GM10847 (cell line): ENCODE results near the gene IGF1R.

Source experiments
- POLR2A ChIP-seq: IDR thresholded peaks from 2 replicates; pipeline ENCODE4 v1.6.1; 2011; ENCODE audit not compliant: insufficient read length; ENCODE audit errors: extremely low read depth

The IGF1R gene

GRCh38 chr15:98737159-98737558 is 88.8 kb downstream of the IGF1R start:
- no peak for TF ChIP-seq POLR2A

GRCh38 chr15:98737721-98738120 is 89.4 kb downstream of the IGF1R start:
- no peak for TF ChIP-seq POLR2A

- no peak for TF ChIP-seq POLR2A
Measured at GRCh38 chr15:98738689-98739401, 90.5 kb downstream of the IGF1R start.

- no peak for TF ChIP-seq POLR2A
Measured at GRCh38 chr15:98740295-98740694, 92.0 kb downstream of the IGF1R start.

- no peak for TF ChIP-seq POLR2A
Measured at GRCh38 chr15:98740963-98741362, 92.6 kb downstream of the IGF1R start.

GRCh38 chr15:98743177-98743576 is 94.8 kb downstream of the IGF1R start:
- no peak for TF ChIP-seq POLR2A

- no peak for TF ChIP-seq POLR2A
Measured at GRCh38 chr15:98744506-98744905, 96.2 kb downstream of the IGF1R start.

- TF ChIP-seq POLR2A = no peak
Measured at GRCh38 chr15:98745179-98745578, 96.8 kb downstream of the IGF1R start.

- no peak for TF ChIP-seq POLR2A
Measured at GRCh38 chr15:98745650-98746374, 97.5 kb downstream of the IGF1R start.

- TF ChIP-seq POLR2A = no peak
Measured at GRCh38 chr15:98746375-98747155, 98.2 kb downstream of the IGF1R start.

- TF ChIP-seq POLR2A = no peak
Measured at GRCh38 chr15:98751767-98752166, 103.4 kb downstream of the IGF1R start.

- TF ChIP-seq POLR2A = no peak
Measured at GRCh38 chr15:98753726-98754656, 105.7 kb downstream of the IGF1R start.

- no peak for TF ChIP-seq POLR2A
Measured at GRCh38 chr15:98754657-98755022, 106.3 kb downstream of the IGF1R start.

- TF ChIP-seq POLR2A = no peak
Measured at GRCh38 chr15:98755138-98755537, 106.8 kb downstream of the IGF1R start.

- TF ChIP-seq POLR2A = no peak
Measured at GRCh38 chr15:98755781-98756180, 107.4 kb downstream of the IGF1R start.
